GM23338 (cell line): ENCODE data around the gene CHSY1.

Source experiments
- CREB1 ChIP-seq: fragments of 250-450 bp; sonication (Bioruptor Pico); IDR thresholded peaks from 2 replicates; pipeline ENCODE4 v1.5.0; 2020; ENCODE audit warnings: low read depth, mild to moderate bottlenecking, moderate library complexity
- EZH2 ChIP-seq: fragments of 200-600 bp; sonication (generic); IDR thresholded peaks from one replicate; pipeline ENCODE4 v1.8.0; 2017; ENCODE audit warnings: antibody characterized with exemption, mild to moderate bottlenecking, low read depth; ENCODE audit not compliant: unreplicated experiment
- EZH2phosphoT487 ChIP-seq: fragments of 200-600 bp; sonication (generic); IDR thresholded peaks from one replicate; pipeline ENCODE4 v1.8.1; 2018; ENCODE audit warnings: antibody characterized with exemption; ENCODE audit not compliant: unreplicated experiment
- JUNB ChIP-seq: IDR thresholded peaks from one replicate; pipeline ENCODE4 v1.6.1; 2016; ENCODE audit warnings: antibody characterized with exemption; ENCODE audit not compliant: unreplicated experiment
- POLR2AphosphoS5 ChIP-seq: IDR thresholded peaks from 2 replicates; pipeline ENCODE4 v1.6.1; 2016; ENCODE audit warnings: antibody characterized with exemption, low read depth
- ZNF331 ChIP-seq: fragments of 250-450 bp; sonication (Bioruptor Pico); IDR thresholded peaks from 2 replicates; pipeline ENCODE4 v1.5.0; 2020; ENCODE audit warnings: low read depth, mild to moderate bottlenecking, moderate library complexity
- TF ChIP-seq, protein P1 (sequence below), 2 experiments: fragments of 200-600 bp in 1 of 2; sonication (generic) in 1 of 2; conservative IDR thresholded peaks; 2 replicates each; pipeline versions ENCODE4 v1.5.1 to v1.6.1; 2016 to 2017; ENCODE audit warnings: antibody characterized with exemption in 2 of 2, low read depth in 2 of 2, mild to moderate bottlenecking in 2 of 2, moderate library complexity in 1 of 2

DNA sequence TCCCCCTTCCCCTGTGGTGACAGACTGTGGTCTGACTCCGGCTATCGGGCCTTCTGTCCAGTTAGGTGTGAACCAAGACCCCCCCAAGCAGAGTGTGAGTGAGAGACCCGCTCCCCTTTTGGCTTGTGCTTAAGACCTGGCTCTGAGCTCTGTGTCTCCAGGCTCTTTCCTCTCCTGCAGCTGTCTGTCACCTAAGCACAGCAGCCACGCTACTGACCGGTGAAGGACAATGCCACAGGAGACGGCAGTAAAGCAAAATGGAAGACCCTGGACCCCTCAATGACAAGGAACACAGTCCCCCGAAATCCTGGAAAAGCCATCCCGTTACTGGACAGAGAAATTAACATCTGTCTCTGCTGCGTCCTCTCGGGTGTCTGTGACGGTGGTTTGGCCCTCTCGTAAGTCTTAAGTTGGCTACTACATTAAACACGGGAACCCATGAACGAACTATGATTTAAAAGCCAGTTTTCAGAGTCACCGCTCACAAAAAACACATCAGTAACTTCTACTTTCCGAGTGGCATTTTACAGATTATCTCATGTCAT lies 53.7 kb downstream of the CHSY1 start:
- TF ChIP-seq EZH2 (no peak), CREB1 (CRISPR knock-in tag) (no peak), POLR2AphosphoS5 (no peak), JUNB (no peak), ZNF331 (no peak), EZH2phosphoT487 (no peak)
- TF ChIP-seq, protein P1, sequence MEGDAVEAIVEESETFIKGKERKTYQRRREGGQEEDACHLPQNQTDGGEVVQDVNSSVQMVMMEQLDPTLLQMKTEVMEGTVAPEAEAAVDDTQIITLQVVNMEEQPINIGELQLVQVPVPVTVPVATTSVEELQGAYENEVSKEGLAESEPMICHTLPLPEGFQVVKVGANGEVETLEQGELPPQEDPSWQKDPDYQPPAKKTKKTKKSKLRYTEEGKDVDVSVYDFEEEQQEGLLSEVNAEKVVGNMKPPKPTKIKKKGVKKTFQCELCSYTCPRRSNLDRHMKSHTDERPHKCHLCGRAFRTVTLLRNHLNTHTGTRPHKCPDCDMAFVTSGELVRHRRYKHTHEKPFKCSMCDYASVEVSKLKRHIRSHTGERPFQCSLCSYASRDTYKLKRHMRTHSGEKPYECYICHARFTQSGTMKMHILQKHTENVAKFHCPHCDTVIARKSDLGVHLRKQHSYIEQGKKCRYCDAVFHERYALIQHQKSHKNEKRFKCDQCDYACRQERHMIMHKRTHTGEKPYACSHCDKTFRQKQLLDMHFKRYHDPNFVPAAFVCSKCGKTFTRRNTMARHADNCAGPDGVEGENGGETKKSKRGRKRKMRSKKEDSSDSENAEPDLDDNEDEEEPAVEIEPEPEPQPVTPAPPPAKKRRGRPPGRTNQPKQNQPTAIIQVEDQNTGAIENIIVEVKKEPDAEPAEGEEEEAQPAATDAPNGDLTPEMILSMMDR (conservative IDR thresholded peaks at IDR 0.05; ENCODE audit: low read depth in 2 of 2) = no peak
